Karpas-422 (cell line): Measurements from ENCODE around the gene ZCCHC24. TPM values are rescaled to one million over a fixed set of nuclear protein-coding genes. Genes with fewer than 3 reads are reported as not detected.
"Not testable (repeated sequence)": the region's sequence is repeated elsewhere in the genome, so short reads cannot be mapped to it uniquely, and the experiment has no call there.

Experiments
- DNase-seq: peaks from one replicate; pipeline ENCODE4 v3.0.0-alpha.2; 2015
- H2AFZ ChIP-seq: fragments of 200-600 bp; sonication (generic); 2 replicates; pipeline ENCODE4 v1.6.1; 2014; ENCODE audit warnings: antibody characterized with exemption, low read length, mixed read lengths
- H3K27ac ChIP-seq: fragments of 200-600 bp; sonication (generic); 2 replicates; pipeline ENCODE4 v1.5.1; 2014; ENCODE audit warnings: mild to moderate bottlenecking, low read length, moderate library complexity
- H3K27me3 ChIP-seq: fragments of 200-600 bp; sonication (generic); 2 replicates; pipeline ENCODE4 v1.6.1; 2014; ENCODE audit warnings: low read length, mixed read lengths
- H3K36me3 ChIP-seq: fragments of 200-600 bp; sonication (generic); 2 replicates; pipeline ENCODE4 v1.6.1; 2014; ENCODE audit warnings: low read length, mixed read lengths; ENCODE audit not compliant: insufficient read depth
- H3K4me1 ChIP-seq: fragments of 200-600 bp; sonication (generic); 2 replicates; pipeline ENCODE4 v1.6.1; 2014; ENCODE audit warnings: mild to moderate bottlenecking, low read length, mixed read lengths
- H3K4me2 ChIP-seq: fragments of 200-600 bp; sonication (generic); 2 replicates; pipeline ENCODE4 v1.6.1; 2014; ENCODE audit warnings: low read length, low read depth, mild to moderate bottlenecking; ENCODE audit not compliant: poor library complexity, severe bottlenecking
- H3K4me3 ChIP-seq: fragments of 200-600 bp; sonication (generic); 2 replicates; pipeline ENCODE4 v1.5.1; 2014; ENCODE audit warnings: mild to moderate bottlenecking, antibody characterized with exemption, low read length, mixed read lengths
- H3K79me2 ChIP-seq: fragments of 200-600 bp; sonication (generic); 2 replicates; pipeline ENCODE4 v1.6.1; 2014; ENCODE audit warnings: mild to moderate bottlenecking, low read length, mixed read lengths
- H3K9ac ChIP-seq: fragments of 200-600 bp; sonication (generic); 2 replicates; pipeline ENCODE4 v1.6.0; 2014; ENCODE audit warnings: low read length
- H3K9me2 ChIP-seq: fragments of 200-600 bp; sonication (generic), shearing (Covaris generic); replicated peaks from 2 replicates; pipeline ENCODE4 v1.6.0; 2014; ENCODE audit warnings: mild to moderate bottlenecking, low read length, moderate library complexity; ENCODE audit not compliant: insufficient read depth
- H3K9me3 ChIP-seq: fragments of 300-700, 200-600 bp; sonication (generic); 2 replicates; pipeline ENCODE4 v1.6.1; 2014; ENCODE audit warnings: low read length, mixed read lengths
- H4K20me1 ChIP-seq: fragments of 200-600 bp; sonication (generic); 2 replicates; pipeline ENCODE4 v1.6.1; 2014; ENCODE audit warnings: mild to moderate bottlenecking, antibody characterized with exemption, low read length, low read depth; ENCODE audit not compliant: insufficient read depth
- total RNA-seq: library from RNA; depleted of rRNA; stranded (reverse); fragments of >200 nt; shearing (Covaris generic); gene quantifications from 2 replicates; pipeline ENCODE4 v1.2.3, GENCODE V29; 2014; ENCODE audit warnings: low replicate concordance; rRNA removed

The ZCCHC24 gene
- total RNA-seq, 1 experiment from 2014 or later: 0.60 TPM

GRCh38 chr10:79335470-79336235 lies 109.8 kb downstream of the ZCCHC24 start:
- Histone ChIP-seq H3K4me1 (peaks cover under 1% of the 10 kb centered on the region), H3K4me2 (no peak overlapping the region), H3K79me2 (no peaks in the 10 kb centered on the region), H3K36me3 (no peaks in the 10 kb centered on the region), H2AFZ (no peak overlapping the region), H4K20me1 (no peaks in the 10 kb centered on the region), H3K9me2 (no peaks in the 10 kb centered on the region; the same call in 1 of the 2 replicates), H3K9ac (no peak overlapping the region), H3K4me3 (no peak overlapping the region), H3K9me3 (no peaks in the 10 kb centered on the region), H3K27me3 (peaks cover 4% of the 10 kb centered on the region; the same call in 1 of the 2 replicates), H3K27ac (no peak overlapping the region)
- no peak for DNase-seq

GRCh38 chr10:79335094-79335469 lies 110.3 kb downstream of the ZCCHC24 start:
- H3K4me2 ChIP-seq: no peak overlapping the region
- no peaks in the 10 kb centered on the region for H3K79me2 ChIP-seq

GRCh38 chr10:79334573-79334972 lies 110.9 kb downstream of the ZCCHC24 start:
- Histone ChIP-seq H2AFZ (no peak overlapping the region), H3K27ac (no peak overlapping the region), H3K4me1 (no peaks in the 10 kb centered on the region), H3K4me2 (no peak overlapping the region), H3K36me3 (no peaks in the 10 kb centered on the region), H3K9ac (no peak overlapping the region), H3K79me2 (no peaks in the 10 kb centered on the region), H4K20me1 (no peaks in the 10 kb centered on the region), H3K9me2 (no peaks in the 10 kb centered on the region; the same call in 1 of the 2 replicates), H3K27me3 (peaks cover 4% of the 10 kb centered on the region; the same call in 1 of the 2 replicates), H3K9me3 (no peaks in the 10 kb centered on the region), H3K4me3 (no peak overlapping the region)
- no peak for DNase-seq

More at GRCh38 chr10:79335094-79335469, 110.3 kb downstream of the ZCCHC24 start:
- Histone ChIP-seq H2AFZ (no peak overlapping the region), H3K9ac (no peak overlapping the region), H3K4me1 (no peaks in the 10 kb centered on the region), H3K9me2 (no peaks in the 10 kb centered on the region; the same call in 1 of the 2 replicates), H3K27me3 (peaks cover 4% of the 10 kb centered on the region; the same call in 1 of the 2 replicates), H3K27ac (no peak overlapping the region), H3K36me3 (no peaks in the 10 kb centered on the region), H3K9me3 (no peaks in the 10 kb centered on the region), H4K20me1 (no peaks in the 10 kb centered on the region), H3K4me3 (no peak overlapping the region)
- DNase-seq: no peak

GRCh38 chr10:79333513-79333912 lies 111.9 kb downstream of the ZCCHC24 start:
- no peak overlapping the region for H2AFZ ChIP-seq
- no peaks in the 10 kb centered on the region for H3K4me1 ChIP-seq
- H3K79me2 ChIP-seq: no peaks in the 10 kb centered on the region
- no peaks in the 10 kb centered on the region for H3K36me3 ChIP-seq
- DNase-seq: no peak
- no peak overlapping the region for H3K9ac ChIP-seq
- H3K9me3 ChIP-seq: no peaks in the 10 kb centered on the region
- no peaks in the 10 kb centered on the region; the same call in 1 of the 2 replicates for H3K9me2 ChIP-seq
- no peak overlapping the region for H3K4me3 ChIP-seq
- no peak overlapping the region for H3K4me2 ChIP-seq
- H3K27me3 ChIP-seq: peaks cover 4% of the 10 kb centered on the region; the same call in 1 of the 2 replicates
- H4K20me1 ChIP-seq: no peaks in the 10 kb centered on the region
- no peak overlapping the region for H3K27ac ChIP-seq

GRCh38 chr10:79332610-79333315 lies 112.7 kb downstream of the ZCCHC24 start:
- not testable (repeated sequence) for H3K27me3 ChIP-seq, H2AFZ ChIP-seq, H3K9me2 ChIP-seq, H3K9me3 ChIP-seq, H3K4me3 ChIP-seq, H3K4me2 ChIP-seq, H3K9ac ChIP-seq, H3K4me1 ChIP-seq, H3K27ac ChIP-seq, H4K20me1 ChIP-seq, H3K36me3 ChIP-seq, H3K79me2 ChIP-seq, DNase-seq

Other genes starting within 250 kb of the ZCCHC24 start
- gene PPIF, start 98.2 kb downstream of the ZCCHC24 start, total RNA-seq: 29.4 and 32.1 TPM in 2 replicates
- 0.11 TPM in 1 of 2 replicates, not detected in the other for gene EIF5AL1, start 66.9 kb upstream of the ZCCHC24 start, total RNA-seq
- not detected in 2 replicates for gene SFTPA2, start 114.8 kb upstream of the ZCCHC24 start, total RNA-seq
- gene SFTPA1, start 165.3 kb upstream of the ZCCHC24 start, total RNA-seq: not detected in 2 replicates